OCI-LY1 (cell line): ENCODE measurements around the gene CLNS1A.

Experiments
- H2AFZ ChIP-seq: fragments of 200-600 bp; sonication (generic), shearing (Covaris generic); 2 replicates; pipeline ENCODE4 v1.6.0; 2014; ENCODE audit warnings: antibody characterized with exemption, mild to moderate bottlenecking, low read length
- H3F3A ChIP-seq: fragments of 200-600 bp; sonication (generic), shearing (Covaris generic); 2 replicates; pipeline ENCODE4 v1.6.0; 2014; ENCODE audit warnings: mild to moderate bottlenecking, antibody characterized with exemption, low read length, moderate library complexity; ENCODE audit not compliant: insufficient read depth
- H3K27ac ChIP-seq: fragments of 200-600 bp; sonication (generic); 2 replicates; pipeline ENCODE4 v1.5.1; 2014; ENCODE audit warnings: low read length, mixed run types, mild to moderate bottlenecking, low read depth; ENCODE audit not compliant: poor library complexity, severe bottlenecking
- H3K27me3 ChIP-seq: fragments of 200-600 bp; sonication (generic); 2 replicates; pipeline ENCODE4 v1.6.0; 2014; ENCODE audit warnings: antibody characterized with exemption, mild to moderate bottlenecking, low read length, moderate library complexity; ENCODE audit not compliant: insufficient read depth
- H3K36me3 ChIP-seq: fragments of 200-600 bp; sonication (generic); 2 replicates; pipeline ENCODE4 v1.6.1; 2014; ENCODE audit warnings: mild to moderate bottlenecking, antibody characterized with exemption, low read length, moderate library complexity, mixed read lengths; ENCODE audit not compliant: insufficient read depth
- H3K4me1 ChIP-seq: fragments of 200-600 bp; sonication (generic); 2 replicates; pipeline ENCODE4 v1.5.1; 2014; ENCODE audit warnings: mild to moderate bottlenecking, low read length, moderate library complexity; ENCODE audit not compliant: insufficient read depth, severe bottlenecking
- H3K4me2 ChIP-seq: fragments of 200-600 bp; sonication (generic), shearing (Covaris generic); 2 replicates; pipeline ENCODE4 v1.6.1; 2014; ENCODE audit warnings: low read length
- H3K4me3 ChIP-seq: fragments of 200-600 bp; sonication (generic); 2 replicates; pipeline ENCODE4 v1.5.1; 2014; ENCODE audit warnings: low read length, low read depth, mild to moderate bottlenecking, mixed read lengths; ENCODE audit not compliant: poor library complexity, severe bottlenecking
- H3K79me2 ChIP-seq: fragments of 200-600 bp; shearing (Covaris generic); 2 replicates; pipeline ENCODE4 v1.6.1; 2016; ENCODE audit warnings: mixed run types, low read length, mixed read lengths; ENCODE audit not compliant: insufficient read depth
- H3K9ac ChIP-seq: fragments of 200-600 bp; sonication (generic), shearing (Covaris generic); 2 replicates; pipeline ENCODE4 v1.6.1; 2014; ENCODE audit warnings: mild to moderate bottlenecking, low read length, mixed read lengths
- H3K9me2 ChIP-seq: fragments of 200-600 bp; sonication (generic), shearing (Covaris generic); 2 replicates; pipeline ENCODE4 v1.6.1; 2014; ENCODE audit warnings: low read depth, mild to moderate bottlenecking, low read length, mixed read lengths
- H3K9me3 ChIP-seq: fragments of 200-600 bp; shearing (Covaris generic); 2 replicates; pipeline ENCODE4 v1.6.1; 2014; ENCODE audit warnings: low read length, mixed read lengths
- H4K20me1 ChIP-seq: fragments of 200-600 bp; sonication (generic), shearing (Covaris generic); 2 replicates; pipeline ENCODE4 v1.6.0; 2016; ENCODE audit warnings: mild to moderate bottlenecking, low read length; ENCODE audit not compliant: insufficient read depth
- EZH2 ChIP-seq: fragments of 200-600 bp; sonication (generic), shearing (Covaris generic); IDR thresholded peaks from 2 replicates; pipeline ENCODE4 v1.8.0; 2017; ENCODE audit warnings: borderline replicate concordance, mixed run types, mild to moderate bottlenecking, antibody characterized with exemption, low read length, moderate library complexity, mixed read lengths
- TF ChIP-seq, protein P1 (sequence below): fragments of 200-600 bp; sonication (generic), shearing (Covaris generic); IDR thresholded peaks from 2 replicates; pipeline ENCODE4 v1.5.1; 2017; ENCODE audit warnings: mild to moderate bottlenecking, antibody characterized with exemption, low read length, moderate library complexity, mixed read lengths

The CLNS1A gene

DNA sequence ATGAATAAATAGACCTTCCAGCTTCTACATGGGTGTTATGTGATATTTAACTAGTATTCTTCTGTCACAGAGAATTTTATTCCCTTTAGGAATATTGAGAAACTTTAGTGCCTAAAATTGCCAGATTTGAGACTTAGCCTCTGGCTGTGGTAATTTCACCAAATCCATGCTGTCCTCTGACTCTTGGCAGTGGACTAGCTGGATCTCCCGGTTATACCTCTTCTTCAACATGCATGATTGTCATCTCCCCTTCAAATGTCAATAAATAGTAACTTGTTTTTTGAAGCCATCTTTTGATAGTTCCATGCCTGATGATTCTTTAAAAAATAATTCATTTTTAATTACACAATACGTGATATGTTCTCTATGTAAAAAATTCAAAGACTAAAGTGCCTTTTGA is 39.4 kb downstream of the CLNS1A start:
- no peak overlapping the region for H3K27ac ChIP-seq
- no peak overlapping the region for H3K9ac ChIP-seq
- no peak overlapping the region for H3K4me2 ChIP-seq

DNA sequence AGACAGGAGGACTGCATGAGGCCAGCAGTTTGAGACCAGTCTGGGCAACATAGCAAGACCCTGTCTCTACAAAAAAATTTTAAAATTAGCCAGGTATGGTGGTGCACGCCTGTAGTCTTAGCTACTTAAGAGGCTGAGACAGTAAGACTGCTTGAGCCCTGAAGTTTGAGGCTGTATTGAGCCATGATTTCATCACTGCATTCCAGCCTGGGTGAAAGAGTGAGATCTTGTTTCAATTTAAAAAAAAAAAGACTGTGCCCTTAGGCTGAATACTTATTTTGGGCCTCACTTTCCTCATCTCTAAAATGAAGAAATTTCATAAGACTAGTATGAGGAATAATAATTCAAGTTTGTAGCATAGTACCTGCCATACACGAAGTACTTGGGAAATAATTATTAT is 41.0 kb downstream of the CLNS1A start:
- no peak overlapping the region for H3K27ac ChIP-seq
- H3K9me3 ChIP-seq = no peaks in the 10 kb centered on the region
- no peaks in the 10 kb centered on the region for H4K20me1 ChIP-seq
- no peak overlapping the region for H3K4me3 ChIP-seq
- H3K27me3 ChIP-seq = no peaks in the 10 kb centered on the region
- no peaks in the 10 kb centered on the region for H3K4me1 ChIP-seq
- TF ChIP-seq, protein P1, sequence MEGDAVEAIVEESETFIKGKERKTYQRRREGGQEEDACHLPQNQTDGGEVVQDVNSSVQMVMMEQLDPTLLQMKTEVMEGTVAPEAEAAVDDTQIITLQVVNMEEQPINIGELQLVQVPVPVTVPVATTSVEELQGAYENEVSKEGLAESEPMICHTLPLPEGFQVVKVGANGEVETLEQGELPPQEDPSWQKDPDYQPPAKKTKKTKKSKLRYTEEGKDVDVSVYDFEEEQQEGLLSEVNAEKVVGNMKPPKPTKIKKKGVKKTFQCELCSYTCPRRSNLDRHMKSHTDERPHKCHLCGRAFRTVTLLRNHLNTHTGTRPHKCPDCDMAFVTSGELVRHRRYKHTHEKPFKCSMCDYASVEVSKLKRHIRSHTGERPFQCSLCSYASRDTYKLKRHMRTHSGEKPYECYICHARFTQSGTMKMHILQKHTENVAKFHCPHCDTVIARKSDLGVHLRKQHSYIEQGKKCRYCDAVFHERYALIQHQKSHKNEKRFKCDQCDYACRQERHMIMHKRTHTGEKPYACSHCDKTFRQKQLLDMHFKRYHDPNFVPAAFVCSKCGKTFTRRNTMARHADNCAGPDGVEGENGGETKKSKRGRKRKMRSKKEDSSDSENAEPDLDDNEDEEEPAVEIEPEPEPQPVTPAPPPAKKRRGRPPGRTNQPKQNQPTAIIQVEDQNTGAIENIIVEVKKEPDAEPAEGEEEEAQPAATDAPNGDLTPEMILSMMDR = no peak
- TF ChIP-seq EZH2 = no peak
- H3F3A ChIP-seq = peaks cover 3% of the 10 kb centered on the region; the same call in 1 of the 2 replicates
- no peaks in the 10 kb centered on the region for H3K36me3 ChIP-seq
- no peaks in the 10 kb centered on the region for H3K9me2 ChIP-seq
- no peak overlapping the region for H3K9ac ChIP-seq
- no peak overlapping the region for H3K4me2 ChIP-seq
- no peaks in the 10 kb centered on the region for H3K79me2 ChIP-seq
- no peak overlapping the region for H2AFZ ChIP-seq

More for the DNA sequence above, 39.4 kb downstream of the CLNS1A start:
- no peaks in the 10 kb centered on the region for H3K9me3 ChIP-seq
- no peaks in the 10 kb centered on the region for H3K27me3 ChIP-seq
- H3K36me3 ChIP-seq = peaks cover 8% of the 10 kb centered on the region; the same call in 1 of the 2 replicates
- H2AFZ ChIP-seq = no peak overlapping the region
- no peaks in the 10 kb centered on the region for H4K20me1 ChIP-seq
- H3F3A ChIP-seq = no peaks in the 10 kb centered on the region
- H3K79me2 ChIP-seq = no peaks in the 10 kb centered on the region
- TF ChIP-seq EZH2 = no peak
- TF ChIP-seq, protein P1 = no peak
- H3K4me1 ChIP-seq = no peaks in the 10 kb centered on the region
- H3K9me2 ChIP-seq = no peaks in the 10 kb centered on the region
- H3K4me3 ChIP-seq = no peak overlapping the region

DNA sequence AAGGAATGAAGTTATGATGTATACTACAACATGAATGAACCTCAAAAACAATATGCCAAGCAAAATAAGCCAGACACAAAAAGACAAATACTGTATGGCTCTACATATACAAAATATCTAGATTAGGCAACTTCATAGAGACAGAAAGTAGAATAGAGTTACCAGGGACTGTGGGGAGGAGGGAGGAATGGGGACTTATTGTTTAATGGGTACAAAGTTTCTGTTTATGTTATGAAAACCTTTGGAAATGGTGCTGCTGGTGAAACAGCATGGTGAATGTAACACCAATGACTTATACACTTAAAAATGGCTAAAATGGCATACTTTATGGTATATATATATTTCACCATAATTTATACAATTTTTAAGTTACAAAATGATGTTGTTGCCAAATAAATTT is 43.7 kb downstream of the CLNS1A start:
- H3K4me1 ChIP-seq = peaks cover 14% of the 10 kb centered on the region
- H3K36me3 ChIP-seq = no peaks in the 10 kb centered on the region
- no peaks in the 10 kb centered on the region for H4K20me1 ChIP-seq
- no peaks in the 10 kb centered on the region for H3K79me2 ChIP-seq
- H3K9me3 ChIP-seq = no peaks in the 10 kb centered on the region
- H3K9me2 ChIP-seq = no peaks in the 10 kb centered on the region
- TF ChIP-seq EZH2 = no peak
- TF ChIP-seq, protein P1 = no peak
- peaks cover 3% of the 10 kb centered on the region; the same call in 1 of the 2 replicates for H3F3A ChIP-seq
- H3K27ac ChIP-seq = no peak overlapping the region
- H2AFZ ChIP-seq = no peak overlapping the region
- no peaks in the 10 kb centered on the region for H3K27me3 ChIP-seq
- H3K4me2 ChIP-seq = no peak overlapping the region
- no peak overlapping the region for H3K9ac ChIP-seq
- H3K4me3 ChIP-seq = no peak overlapping the region
